Stimulated activated CD4-positive, alpha-beta T cell treated with anti-CD3 and anti-CD28 coated beads, Interleukin-4, amount 100 ng/mL, for 48 hours (primary cell): ENCODE data around the gene ATOH8.
A peak's percentile ranks its signal among the peaks of the same experiment; 100 is the strongest.
"Not testable (repeated sequence)": the region's sequence is repeated elsewhere in the genome, so short reads cannot be mapped to it uniquely, and the experiment has no call there.

Experiments
- DNase-seq, 2 donors: peaks; one replicate each; pipeline ENCODE4 v3.0.0-alpha.2; 2020; ENCODE audit warnings: low read depth in 2 of 2

ATOH8 gene

GRCh38 chr2:85826990-85827878 is 73.4 kb downstream of the ATOH8 start:
- DNase-seq: peak; percentile 68 to 76

GRCh38 chr2:85827879-85828569 is 74.2 kb downstream of the ATOH8 start:
- DNase-seq: no peak

- no peak for DNase-seq
Measured at GRCh38 chr2:85828725-85829124, 74.9 kb downstream of the ATOH8 start.

- DNase-seq: not testable (repeated sequence)
Measured at GRCh38 chr2:85829394-85829793, 75.6 kb downstream of the ATOH8 start.

GRCh38 chr2:85830645-85831044 is 76.9 kb downstream of the ATOH8 start:
- no peak for DNase-seq

DNA sequence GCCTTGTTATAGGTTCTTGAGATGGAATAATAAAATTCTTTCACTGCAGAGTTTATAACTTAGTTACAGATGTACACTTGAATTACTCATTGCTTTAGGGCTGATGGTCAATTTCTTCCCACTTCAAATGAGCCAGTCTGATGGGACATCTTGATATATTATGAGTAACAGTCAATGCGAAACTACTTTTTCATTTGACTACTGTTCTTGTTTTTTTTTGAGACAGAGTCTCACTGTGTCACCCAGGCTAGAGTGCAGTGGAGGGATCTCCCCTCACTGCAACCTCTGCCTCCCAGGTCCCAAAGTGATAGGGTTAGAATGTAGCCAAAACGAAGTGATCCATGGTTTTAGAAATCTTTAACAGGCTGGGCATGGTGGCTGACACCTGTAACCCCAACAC is 77.9 kb downstream of the ATOH8 start:
- DNase-seq: no peak

GRCh38 chr2:85834466-85834865 is 80.7 kb downstream of the ATOH8 start:
- no peak for DNase-seq
